PC-3 (cell line): ENCODE results near the gene DDX39A.

Experiments
- CTCF ChIP-seq: fragments of 300-600 bp; sonication (generic); conservative IDR thresholded peaks from 2 replicates; pipeline ENCODE4 v1.5.1; 2017; ENCODE audit warnings: antibody characterized with exemption, low read depth, mild to moderate bottlenecking, low read length
- EZH2 ChIP-seq: fragments of 300-600 bp; sonication (generic); IDR thresholded peaks from one replicate; pipeline ENCODE4 v1.6.1; 2017; ENCODE audit warnings: antibody characterized with exemption, mild to moderate bottlenecking, low read length; ENCODE audit not compliant: unreplicated experiment
- EZH2phosphoT487 ChIP-seq: fragments of 300-600 bp; sonication (generic); IDR thresholded peaks from 2 replicates; pipeline ENCODE4 v1.6.1; 2018; ENCODE audit warnings: mild to moderate bottlenecking, antibody characterized with exemption, low read length, borderline replicate concordance

- no peak for TF ChIP-seq CTCF
- no peak for TF ChIP-seq EZH2phosphoT487
- TF ChIP-seq EZH2 = no peak
Measured at GRCh38 chr19:14395710-14396336, 23.3 kb downstream of the DDX39A start.
